ENCODE data around the gene MINPP1. TPM values are rescaled to one million over a fixed set of nuclear protein-coding genes. Genes with fewer than 3 reads are reported as not detected.

Gene MINPP1
- total and polyA plus RNA-seq, 2 of the 13 experiments (the other 11 are each of a cell fraction or from before 2014, with no cell fraction given) = 19.2 to 53.7 TPM

GRCh38 chr10:87500646-87501048, 4.0 kb upstream of the MINPP1 start (continued):
- TF ChIP-seq TFE3 (CRISPR knock-in tag; IDR thresholded peaks at IDR 0.05) = peak; percentile 77; the same call in 1 of the 2 replicates
- peak; percentile 57; the same call in 1 of the 2 replicates for TF ChIP-seq SNAPC5 (CRISPR knock-in tag; IDR thresholded peaks at IDR 0.05; ENCODE audit: borderline replicate concordance)
- peak; percentile 73; the same call in 1 of the 2 replicates for TF ChIP-seq ZFP82 (CRISPR knock-in tag; IDR thresholded peaks at IDR 0.05; ENCODE audit: borderline replicate concordance)
- TF ChIP-seq ATF4 (CRISPR knock-in tag; IDR thresholded peaks at IDR 0.05) = peak; percentile 85 to 99
- peak; percentile 83; the same call in 1 of the 2 replicates for TF ChIP-seq EHMT2 (IDR thresholded peaks at IDR 0.05; ENCODE audit: borderline replicate concordance, low read depth, low read length)
- TF ChIP-seq PBX2 (CRISPR knock-in tag; IDR thresholded peaks at IDR 0.05) = peak; percentile 25; the same call in 1 of the 2 replicates
- TF ChIP-seq ZBTB49 (CRISPR knock-in tag; IDR thresholded peaks at IDR 0.05; ENCODE audit: borderline replicate concordance) = no peak
- 0 out of 2 replicates have a peak, but pooled peaks have one; percentile 22 for TF ChIP-seq TP53 (CRISPR knock-in tag; conservative IDR thresholded peaks at IDR 0.05)
- no peak for TF ChIP-seq HNRNPK (IDR thresholded peaks at IDR 0.05; ENCODE audit: low read depth, low read length, poor library complexity, severe bottlenecking)
- TF ChIP-seq RCOR2 (CRISPR knock-in tag; IDR thresholded peaks at IDR 0.05) = peak; percentile 92
- TF ChIP-seq ARID4A (CRISPR knock-in tag; IDR thresholded peaks at IDR 0.05; ENCODE audit: borderline replicate concordance) = peak; percentile 68; the same call in 1 of the 2 replicates
- TF ChIP-seq TBX2 (CRISPR knock-in tag; IDR thresholded peaks at IDR 0.05; ENCODE audit: borderline replicate concordance) = peak; percentile 89
- peak; percentile 52; the same call in 1 of the 2 replicates for TF ChIP-seq SP5 (CRISPR knock-in tag; IDR thresholded peaks at IDR 0.05; ENCODE audit: borderline replicate concordance, low read depth)
- TF ChIP-seq HOMEZ (CRISPR knock-in tag; IDR thresholded peaks at IDR 0.05; ENCODE audit: low read depth) = peak; percentile 93
- TF ChIP-seq TRIM24 (CRISPR knock-in tag; IDR thresholded peaks at IDR 0.05) = peak; percentile 84
- TF ChIP-seq ZSCAN9 (CRISPR knock-in tag; IDR thresholded peaks at IDR 0.05; ENCODE audit: borderline replicate concordance) = peak; percentile 96; the same call in 1 of the 2 replicates

All from HepG2 (cell line).